ENCODE results near the gene NR4A1. TPM values are rescaled to one million over a fixed set of nuclear protein-coding genes. Genes with fewer than 3 reads are reported as not detected.

NR4A1 gene
- total and polyA plus RNA-seq, 2 of the 13 experiments (the other 11 are each of a cell fraction or from before 2014, with no cell fraction given), result 5.7 to 15.2 TPM

DNA sequence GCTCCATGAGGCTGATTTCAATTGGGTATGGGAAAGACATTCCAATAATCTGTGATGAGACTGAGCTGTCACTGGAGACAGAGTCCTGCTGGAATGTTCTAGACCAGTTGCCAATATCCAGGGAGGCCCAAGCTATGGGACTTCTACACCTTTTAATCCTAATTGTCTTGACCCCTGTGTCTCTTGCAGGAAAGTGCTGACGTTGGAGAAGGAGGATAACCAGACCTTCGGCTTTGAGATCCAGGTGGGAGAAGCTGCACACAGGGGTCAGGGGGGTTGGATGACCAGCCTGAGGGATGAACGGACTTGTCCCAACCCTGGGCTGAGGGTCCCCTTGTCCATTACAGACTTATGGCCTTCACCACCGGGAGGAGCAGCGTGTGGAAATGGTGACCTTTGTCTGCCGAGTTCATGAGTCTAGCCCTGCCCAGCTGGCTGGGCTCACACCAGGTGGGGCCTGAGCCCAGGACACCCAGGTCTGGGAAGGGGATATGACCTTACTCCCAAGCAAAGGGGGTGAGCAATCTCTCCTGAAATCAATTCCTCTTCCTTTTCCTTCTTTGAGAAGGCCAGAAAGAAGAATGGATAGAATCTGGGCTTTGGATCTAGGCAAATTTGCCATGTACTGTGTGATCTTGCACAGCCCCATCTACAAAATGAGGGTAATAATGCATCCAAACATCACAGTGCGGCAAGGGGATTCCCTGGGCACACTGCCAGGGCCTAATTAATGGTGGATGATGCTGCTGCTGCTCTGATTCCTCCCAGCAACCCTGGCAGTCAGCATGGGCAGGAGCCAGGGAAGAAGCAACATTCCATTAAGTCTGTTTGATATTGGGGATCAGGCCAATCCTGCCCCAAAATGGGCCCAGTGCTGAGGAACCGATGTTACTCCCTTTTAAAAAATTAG, 40.3 kb upstream of the NR4A1 start (continued):
- TF ChIP-seq, protein P1, sequence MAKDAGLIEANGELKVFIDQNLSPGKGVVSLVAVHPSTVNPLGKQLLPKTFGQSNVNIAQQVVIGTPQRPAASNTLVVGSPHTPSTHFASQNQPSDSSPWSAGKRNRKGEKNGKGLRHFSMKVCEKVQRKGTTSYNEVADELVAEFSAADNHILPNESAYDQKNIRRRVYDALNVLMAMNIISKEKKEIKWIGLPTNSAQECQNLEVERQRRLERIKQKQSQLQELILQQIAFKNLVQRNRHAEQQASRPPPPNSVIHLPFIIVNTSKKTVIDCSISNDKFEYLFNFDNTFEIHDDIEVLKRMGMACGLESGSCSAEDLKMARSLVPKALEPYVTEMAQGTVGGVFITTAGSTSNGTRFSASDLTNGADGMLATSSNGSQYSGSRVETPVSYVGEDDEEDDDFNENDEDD (CRISPR knock-in tag; IDR thresholded peaks at IDR 0.05; ENCODE audit: borderline replicate concordance), result no peak
- TF ChIP-seq ZNF331 (CRISPR knock-in tag; IDR thresholded peaks at IDR 0.05) (peak; percentile 22), ZNF160 (CRISPR knock-in tag; IDR thresholded peaks at IDR 0.05) (no peak), ZNF24 (IDR thresholded peaks at IDR 0.05) (no peak), TFAP4 (IDR thresholded peaks at IDR 0.05; ENCODE audit: borderline replicate concordance, low read depth) (peak; percentile 88), NRL (CRISPR knock-in tag; IDR thresholded peaks at IDR 0.05; ENCODE audit: borderline replicate concordance) (0 out of 2 replicates have a peak, but pooled peaks have one; percentile 40), ZNF343 (CRISPR knock-in tag; IDR thresholded peaks at IDR 0.05) (no peak), HNF1B (CRISPR knock-in tag; IDR thresholded peaks at IDR 0.05) (0 out of 2 replicates have a peak, but pooled peaks have one; percentile 10), HMG20A (CRISPR knock-in tag; IDR thresholded peaks at IDR 0.05; ENCODE audit: borderline replicate concordance) (no peak), ZNF3 (CRISPR knock-in tag; IDR thresholded peaks at IDR 0.05) (no peak), ZNF678 (CRISPR knock-in tag; IDR thresholded peaks at IDR 0.05) (no peak), ETV6 (CRISPR knock-in tag; conservative IDR thresholded peaks at IDR 0.05) (no peak), POLR2A (IDR thresholded peaks at IDR 0.05; ENCODE audit: insufficient read depth in 1 of 2, low read depth in 2 of 2, low read length in 2 of 2) (peak in 1 of 2 experiments; percentile 30; a peak in 1 of 4 replicates), ZMYM3 (CRISPR knock-in tag; IDR thresholded peaks at IDR 0.05) (no peak), PRMT3 (CRISPR knock-in tag; IDR thresholded peaks at IDR 0.05; ENCODE audit: borderline replicate concordance, low read depth) (no peak), KLF16 (CRISPR knock-in tag; IDR thresholded peaks at IDR 0.05) (no peak), ZBTB38 (CRISPR knock-in tag; IDR thresholded peaks at IDR 0.05) (no peak), NFE2L2 (IDR thresholded peaks at IDR 0.05; ENCODE audit: low read length) (no peak), CAMTA2 (CRISPR knock-in tag; IDR thresholded peaks at IDR 0.05; ENCODE audit: borderline replicate concordance) (no peak), DR1 (CRISPR knock-in tag; IDR thresholded peaks at IDR 0.05) (0 out of 2 replicates have a peak, but pooled peaks have one; percentile 3), HOXA7 (CRISPR knock-in tag; IDR thresholded peaks at IDR 0.05) (no peak)
- TF ChIP-seq, protein P2, sequence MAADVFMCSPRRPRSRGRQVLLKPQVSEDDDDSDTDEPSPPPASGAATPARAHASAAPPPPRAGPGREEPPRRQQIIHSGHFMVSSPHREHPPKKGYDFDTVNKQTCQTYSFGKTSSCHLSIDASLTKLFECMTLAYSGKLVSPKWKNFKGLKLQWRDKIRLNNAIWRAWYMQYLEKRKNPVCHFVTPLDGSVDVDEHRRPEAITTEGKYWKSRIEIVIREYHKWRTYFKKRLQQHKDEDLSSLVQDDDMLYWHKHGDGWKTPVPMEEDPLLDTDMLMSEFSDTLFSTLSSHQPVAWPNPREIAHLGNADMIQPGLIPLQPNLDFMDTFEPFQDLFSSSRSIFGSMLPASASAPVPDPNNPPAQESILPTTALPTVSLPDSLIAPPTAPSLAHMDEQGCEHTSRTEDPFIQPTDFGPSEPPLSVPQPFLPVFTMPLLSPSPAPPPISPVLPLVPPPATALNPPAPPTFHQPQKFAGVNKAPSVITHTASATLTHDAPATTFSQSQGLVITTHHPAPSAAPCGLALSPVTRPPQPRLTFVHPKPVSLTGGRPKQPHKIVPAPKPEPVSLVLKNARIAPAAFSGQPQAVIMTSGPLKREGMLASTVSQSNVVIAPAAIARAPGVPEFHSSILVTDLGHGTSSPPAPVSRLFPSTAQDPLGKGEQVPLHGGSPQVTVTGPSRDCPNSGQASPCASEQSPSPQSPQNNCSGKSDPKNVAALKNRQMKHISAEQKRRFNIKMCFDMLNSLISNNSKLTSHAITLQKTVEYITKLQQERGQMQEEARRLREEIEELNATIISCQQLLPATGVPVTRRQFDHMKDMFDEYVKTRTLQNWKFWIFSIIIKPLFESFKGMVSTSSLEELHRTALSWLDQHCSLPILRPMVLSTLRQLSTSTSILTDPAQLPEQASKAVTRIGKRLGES (CRISPR knock-in tag; IDR thresholded peaks at IDR 0.05; ENCODE audit: borderline replicate concordance), result no peak
- TF ChIP-seq, protein P3, sequence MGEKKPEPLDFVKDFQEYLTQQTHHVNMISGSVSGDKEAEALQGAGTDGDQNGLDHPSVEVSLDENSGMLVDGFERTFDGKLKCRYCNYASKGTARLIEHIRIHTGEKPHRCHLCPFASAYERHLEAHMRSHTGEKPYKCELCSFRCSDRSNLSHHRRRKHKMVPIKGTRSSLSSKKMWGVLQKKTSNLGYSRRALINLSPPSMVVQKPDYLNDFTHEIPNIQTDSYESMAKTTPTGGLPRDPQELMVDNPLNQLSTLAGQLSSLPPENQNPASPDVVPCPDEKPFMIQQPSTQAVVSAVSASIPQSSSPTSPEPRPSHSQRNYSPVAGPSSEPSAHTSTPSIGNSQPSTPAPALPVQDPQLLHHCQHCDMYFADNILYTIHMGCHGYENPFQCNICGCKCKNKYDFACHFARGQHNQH (CRISPR knock-in tag; IDR thresholded peaks at IDR 0.05), result no peak

Measured in HepG2 (cell line).